ACC112 (cell line): Measurements from ENCODE around the gene SH3PXD2A.
A peak's percentile ranks its signal among the peaks of the same experiment; 100 is the strongest.

Source experiments
- H2AFZ ChIP-seq: fragments of 200-600 bp; sonication (generic); one replicate; pipeline ENCODE4 v1.6.0; 2017; ENCODE audit warnings: antibody characterized with exemption, low read length; ENCODE audit not compliant: unreplicated experiment
- H3K27ac ChIP-seq: fragments of 200-600 bp; sonication (generic); 2 replicates; pipeline ENCODE4 v1.5.1; 2014; ENCODE audit warnings: low read depth, mild to moderate bottlenecking, antibody characterized with exemption, low read length, moderate library complexity
- H3K27me3 ChIP-seq: fragments of 200-600 bp; sonication (generic); 2 replicates; pipeline ENCODE4 v1.6.1; 2014; ENCODE audit warnings: mild to moderate bottlenecking, antibody characterized with exemption, low read length, moderate library complexity, mixed read lengths; ENCODE audit not compliant: insufficient read depth
- H3K36me3 ChIP-seq: fragments of 200-600 bp; sonication (generic); 2 replicates; pipeline ENCODE4 v1.6.1; 2016; ENCODE audit warnings: mild to moderate bottlenecking, antibody characterized with exemption, low read length, moderate library complexity, mixed read lengths; ENCODE audit not compliant: insufficient read depth
- H3K4me1 ChIP-seq: fragments of 200-600 bp; sonication (generic); one replicate; pipeline ENCODE4 v1.6.1; 2016; ENCODE audit warnings: low read length, mixed read lengths; ENCODE audit not compliant: insufficient read depth, unreplicated experiment, control insufficient read depth
- H3K4me3 ChIP-seq: fragments of 200-600 bp; sonication (generic); 2 replicates; pipeline ENCODE4 v1.5.1; 2014; ENCODE audit warnings: mild to moderate bottlenecking, low read depth, low read length
- H3K79me2 ChIP-seq: fragments of 200-600 bp; sonication (generic); one replicate; pipeline ENCODE4 v1.6.0; 2016; ENCODE audit warnings: low read length; ENCODE audit not compliant: control insufficient read depth, unreplicated experiment, insufficient read depth

SH3PXD2A gene

DNA sequence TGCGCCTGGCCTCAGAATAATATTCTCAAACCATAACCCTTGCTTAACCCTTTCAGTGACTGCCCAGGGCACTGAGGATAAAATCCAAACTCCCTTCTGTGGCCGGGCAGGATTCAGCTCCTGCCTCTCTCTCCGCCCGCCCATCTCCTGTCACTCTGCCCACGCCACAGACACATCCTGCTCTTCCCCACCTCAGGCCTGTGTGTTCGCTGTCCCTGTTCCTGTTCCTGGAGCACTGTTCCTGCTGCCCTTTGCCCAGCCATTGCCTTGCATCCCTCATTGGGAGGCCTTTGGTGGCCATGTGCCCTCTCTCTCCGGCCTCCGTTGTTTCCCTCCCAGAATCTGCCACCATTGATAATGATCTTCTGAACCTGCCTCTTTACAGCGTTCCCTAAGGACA lies 108.8 kb downstream of the SH3PXD2A start:
- Histone ChIP-seq H3K4me3 (no peak overlapping the region), H3K4me1 (no peaks in the 10 kb centered on the region), H3K27me3 (no peaks in the 10 kb centered on the region), H3K36me3 (no peaks in the 10 kb centered on the region), H3K27ac (no peak overlapping the region), H2AFZ (no peak overlapping the region), H3K79me2 (no peaks in the 10 kb centered on the region)

DNA sequence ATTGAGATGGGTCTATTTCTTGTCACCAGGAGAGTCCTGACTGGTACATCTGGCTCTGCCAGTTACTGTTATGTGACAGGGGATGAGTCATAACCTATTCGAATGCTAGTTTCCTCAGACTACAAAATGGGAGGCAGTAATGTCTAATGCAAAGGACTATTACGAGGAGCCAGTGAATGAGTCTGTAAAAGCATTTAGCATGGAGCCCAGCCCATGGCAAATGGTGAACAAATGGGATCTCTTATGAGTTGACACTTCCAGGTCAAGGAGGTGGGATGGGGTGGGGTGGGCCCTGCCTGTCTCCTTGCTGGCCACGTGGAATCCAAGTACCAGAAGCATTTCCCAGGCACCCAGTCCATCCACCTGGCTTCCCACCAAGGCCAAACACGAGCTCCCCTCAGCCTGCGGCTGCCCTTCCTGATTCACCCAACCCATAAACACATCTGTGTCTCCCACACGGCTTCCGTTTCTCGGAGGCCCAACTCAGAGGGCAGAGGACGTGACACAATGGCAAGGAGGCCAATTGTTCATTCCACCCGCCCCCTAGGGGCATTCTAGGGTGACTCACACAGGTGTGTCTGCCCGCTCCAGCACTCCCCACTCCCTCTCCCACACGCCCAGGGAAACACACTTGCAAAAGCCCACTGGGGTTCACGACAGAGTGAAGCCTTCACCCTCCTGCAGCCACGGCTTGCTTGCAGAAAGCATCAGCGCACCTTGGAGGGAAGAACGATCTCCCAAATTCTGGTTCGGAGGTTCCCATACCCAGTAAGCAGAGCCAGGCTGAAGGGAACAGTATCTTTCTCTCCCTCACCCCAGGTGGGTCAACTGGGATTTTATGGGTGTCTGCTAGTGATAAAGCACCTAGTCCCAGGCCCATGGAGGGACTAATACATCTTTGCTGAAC lies 109.8 kb downstream of the SH3PXD2A start:
- no peaks in the 10 kb centered on the region for H3K4me1 ChIP-seq
- H3K27me3 ChIP-seq: no peaks in the 10 kb centered on the region
- no peaks in the 10 kb centered on the region for H3K79me2 ChIP-seq
- no peak overlapping the region for H3K4me3 ChIP-seq
- H3K36me3 ChIP-seq: no peaks in the 10 kb centered on the region
- no peak overlapping the region for H2AFZ ChIP-seq
- no peak overlapping the region for H3K27ac ChIP-seq

DNA sequence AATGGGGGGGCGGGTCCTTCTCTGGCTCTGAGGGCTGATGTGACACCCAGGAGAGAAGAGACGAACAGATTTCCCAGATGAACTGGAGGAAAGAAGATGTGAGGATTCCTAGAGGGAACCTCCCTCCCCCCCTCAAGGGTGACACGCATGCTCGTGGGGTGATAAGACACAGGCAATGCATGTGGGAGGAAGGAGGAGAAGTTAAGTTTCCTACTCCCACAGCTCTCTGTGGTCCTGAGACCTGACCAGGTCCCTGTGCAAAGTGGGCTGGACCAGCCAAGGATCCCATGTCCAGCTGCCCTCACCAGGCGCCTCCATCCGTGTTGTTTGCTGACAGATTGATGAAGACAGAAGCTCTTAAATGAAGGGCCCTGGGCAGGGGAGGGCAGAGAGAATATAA lies 112.6 kb downstream of the SH3PXD2A start:
- no peak overlapping the region for H3K27ac ChIP-seq
- H2AFZ ChIP-seq: no peak overlapping the region
- H3K36me3 ChIP-seq: no peaks in the 10 kb centered on the region
- no peak overlapping the region for H3K4me3 ChIP-seq
- H3K79me2 ChIP-seq: no peaks in the 10 kb centered on the region
- peaks cover 13% of the 10 kb centered on the region for H3K4me1 ChIP-seq
- no peaks in the 10 kb centered on the region for H3K27me3 ChIP-seq

DNA sequence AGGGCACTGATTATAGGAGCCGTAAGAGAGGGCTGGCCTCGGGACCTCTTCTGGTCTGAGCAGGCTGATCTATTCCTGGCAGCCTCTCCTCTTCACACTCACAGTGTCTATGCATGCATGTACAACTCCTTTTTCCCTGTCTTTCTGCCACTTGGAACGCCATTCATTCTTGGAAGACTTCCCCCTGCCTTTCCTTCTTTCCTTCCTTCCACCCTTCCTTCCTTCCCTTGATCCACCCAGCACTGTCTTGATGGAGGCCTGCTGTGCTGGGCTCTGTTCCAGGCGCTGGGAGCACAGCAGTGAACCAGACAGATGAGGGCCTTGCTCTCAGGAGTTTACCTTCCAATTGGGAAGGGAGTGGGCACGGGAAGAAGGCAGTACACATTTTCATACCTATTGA lies 114.8 kb downstream of the SH3PXD2A start:
- H3K27me3 ChIP-seq: no peaks in the 10 kb centered on the region

DNA sequence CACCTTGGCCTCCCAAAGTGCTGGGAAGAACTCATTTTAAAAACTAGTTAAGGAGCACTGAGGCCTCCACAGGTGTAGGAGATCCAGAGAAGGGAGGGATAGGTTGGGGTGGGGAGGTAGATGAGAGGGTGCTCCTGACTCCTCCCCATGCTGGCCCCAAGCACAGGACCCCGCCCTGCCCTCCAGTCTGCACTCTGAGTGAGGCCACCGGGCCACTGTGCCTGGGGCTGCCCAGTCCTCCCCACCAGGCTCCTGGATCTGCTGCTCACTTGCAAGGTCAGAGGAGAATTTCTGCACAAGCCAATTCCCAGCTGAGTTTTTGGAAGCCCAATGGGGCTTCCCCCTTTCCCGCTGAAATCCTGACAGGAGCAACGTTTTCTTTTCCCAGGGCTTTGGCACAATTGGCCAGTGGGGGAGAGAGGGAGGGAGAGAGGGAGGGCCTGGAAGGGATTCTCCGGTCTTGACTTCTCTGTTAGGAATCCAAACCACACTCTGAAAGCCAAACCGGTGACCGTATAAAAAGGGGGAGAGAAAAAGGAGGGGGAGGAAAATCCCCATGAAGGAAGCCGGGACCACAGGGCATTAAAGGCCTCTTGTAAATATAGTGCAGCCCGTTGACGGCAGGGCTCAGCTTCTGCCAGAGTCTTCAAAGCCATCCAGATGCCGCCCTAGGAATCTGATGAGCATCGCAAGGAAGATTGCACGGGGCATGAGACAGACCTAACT lies 116.2 kb downstream of the SH3PXD2A start:
- Histone ChIP-seq H3K27me3 (no peaks in the 10 kb centered on the region), H2AFZ (no peak overlapping the region), H3K4me3 (peak overlapping the region; percentile 10), H3K4me1 (peaks cover 13% of the 10 kb centered on the region), H3K27ac (no peak overlapping the region), H3K36me3 (no peaks in the 10 kb centered on the region), H3K79me2 (no peaks in the 10 kb centered on the region)

More for the DNA sequence above, 114.8 kb downstream of the SH3PXD2A start:
- Histone ChIP-seq H3K27ac (no peak overlapping the region), H2AFZ (no peak overlapping the region), H3K4me1 (peaks cover 13% of the 10 kb centered on the region), H3K4me3 (no peak overlapping the region), H3K36me3 (no peaks in the 10 kb centered on the region), H3K79me2 (no peaks in the 10 kb centered on the region)

DNA sequence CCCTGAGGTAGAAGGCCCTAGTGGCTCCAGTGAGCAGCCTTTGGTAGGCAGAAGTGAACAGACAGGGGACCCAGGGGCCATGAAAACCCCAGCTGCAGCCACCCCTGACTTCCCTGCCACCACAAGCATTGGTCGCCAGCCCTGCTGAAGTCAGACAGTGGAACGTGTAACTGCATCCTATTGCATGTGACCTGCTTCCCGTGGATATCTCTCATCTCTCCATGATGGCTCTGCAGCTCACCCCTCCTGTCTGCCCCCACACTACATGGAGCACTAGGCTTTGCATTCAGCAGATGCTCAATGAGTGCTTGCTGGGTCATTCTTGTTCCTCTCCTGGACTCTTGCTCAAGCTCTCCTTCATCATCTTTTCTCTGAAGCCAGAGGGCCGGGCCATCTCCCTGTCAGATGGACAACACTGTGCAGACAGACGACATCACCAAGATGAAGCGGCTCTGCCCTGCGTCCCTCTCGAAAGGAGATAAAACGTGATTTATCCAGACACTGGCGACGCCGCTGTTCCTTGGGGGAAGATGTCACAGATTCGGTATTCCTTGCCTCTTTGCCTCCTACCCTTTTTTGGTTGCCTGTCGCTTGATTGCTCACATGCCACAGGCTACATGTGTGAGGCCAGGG lies 117.5 kb downstream of the SH3PXD2A start:
- Histone ChIP-seq H3K79me2 (no peaks in the 10 kb centered on the region), H3K27ac (no peak overlapping the region), H3K4me1 (peaks cover 17% of the 10 kb centered on the region), H3K4me3 (no peak overlapping the region), H2AFZ (no peak overlapping the region), H3K36me3 (no peaks in the 10 kb centered on the region), H3K27me3 (no peaks in the 10 kb centered on the region)

DNA sequence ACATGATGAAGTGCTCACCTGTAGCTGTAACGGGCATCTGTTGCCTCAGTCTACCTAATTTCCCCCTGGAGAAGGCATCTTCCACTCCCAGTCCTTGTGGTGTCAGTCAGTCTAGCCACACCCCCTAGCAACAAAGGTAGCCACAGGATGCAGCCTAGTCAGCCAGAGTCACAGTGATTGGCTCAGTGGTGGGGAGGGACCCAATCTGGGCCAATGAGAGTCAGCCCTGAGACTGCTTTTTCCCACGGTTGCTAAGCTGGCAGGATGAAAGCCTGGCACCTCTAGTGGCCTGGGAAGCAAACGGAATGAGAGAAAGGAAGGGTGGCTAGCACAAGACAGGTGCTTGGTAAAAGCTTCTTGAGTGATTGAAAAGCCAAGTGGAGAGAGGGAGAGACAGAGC lies 118.6 kb downstream of the SH3PXD2A start:
- Histone ChIP-seq H3K27ac (no peak overlapping the region), H3K27me3 (no peaks in the 10 kb centered on the region), H3K36me3 (no peaks in the 10 kb centered on the region), H2AFZ (no peak overlapping the region), H3K79me2 (no peaks in the 10 kb centered on the region), H3K4me1 (peaks cover 17% of the 10 kb centered on the region), H3K4me3 (no peak overlapping the region)

DNA sequence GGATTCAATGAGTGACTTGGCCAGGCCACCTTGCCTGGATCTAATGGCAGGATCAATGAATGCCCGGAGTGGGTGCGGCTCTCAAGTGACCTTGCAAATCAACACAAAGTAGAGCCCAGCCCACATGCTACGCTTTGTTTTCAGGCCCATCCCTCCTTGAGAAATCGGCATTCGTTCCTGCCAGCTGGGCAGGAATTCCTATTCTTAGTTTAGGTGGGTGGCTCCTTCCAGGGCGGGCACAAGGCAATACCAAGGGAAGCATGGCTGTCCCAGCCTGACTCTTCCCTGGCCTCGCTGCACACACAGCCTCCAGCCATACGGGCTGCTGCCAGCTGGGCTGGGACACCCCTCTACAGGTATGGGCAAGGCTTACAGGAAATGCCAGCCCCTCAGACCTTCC lies 119.3 kb downstream of the SH3PXD2A start:
- H3K27me3 ChIP-seq: no peaks in the 10 kb centered on the region
- H3K4me3 ChIP-seq: no peak overlapping the region
- H3K79me2 ChIP-seq: no peaks in the 10 kb centered on the region
- no peaks in the 10 kb centered on the region for H3K36me3 ChIP-seq
- H3K4me1 ChIP-seq: peaks cover 17% of the 10 kb centered on the region
- H3K27ac ChIP-seq: no peak overlapping the region
- H2AFZ ChIP-seq: no peak overlapping the region

DNA sequence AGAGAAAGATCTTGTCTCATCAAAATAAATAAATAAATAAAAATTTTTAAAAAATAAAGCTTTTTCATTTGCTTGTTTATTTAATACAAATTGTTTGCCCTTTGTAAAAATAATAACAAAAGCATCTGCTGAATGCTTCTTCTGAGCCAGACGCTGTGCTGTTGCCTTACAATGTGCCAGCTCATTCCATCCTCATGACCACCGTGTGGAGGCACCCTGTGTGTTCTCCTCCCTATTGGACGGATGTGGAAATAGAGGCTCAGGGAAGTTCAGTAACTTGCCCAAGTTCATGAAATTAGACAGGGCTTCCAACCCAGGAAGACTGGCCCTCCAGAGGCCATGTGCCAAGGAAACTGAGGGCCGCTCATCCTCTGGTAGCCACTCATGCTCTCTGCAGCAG lies 120.6 kb downstream of the SH3PXD2A start:
- H3K4me3 ChIP-seq: no peak overlapping the region
- peaks cover 16% of the 10 kb centered on the region for H3K4me1 ChIP-seq
- H3K36me3 ChIP-seq: no peaks in the 10 kb centered on the region
- H3K27ac ChIP-seq: no peak overlapping the region
- no peaks in the 10 kb centered on the region for H3K27me3 ChIP-seq
- H2AFZ ChIP-seq: no peak overlapping the region
- no peaks in the 10 kb centered on the region for H3K79me2 ChIP-seq

DNA sequence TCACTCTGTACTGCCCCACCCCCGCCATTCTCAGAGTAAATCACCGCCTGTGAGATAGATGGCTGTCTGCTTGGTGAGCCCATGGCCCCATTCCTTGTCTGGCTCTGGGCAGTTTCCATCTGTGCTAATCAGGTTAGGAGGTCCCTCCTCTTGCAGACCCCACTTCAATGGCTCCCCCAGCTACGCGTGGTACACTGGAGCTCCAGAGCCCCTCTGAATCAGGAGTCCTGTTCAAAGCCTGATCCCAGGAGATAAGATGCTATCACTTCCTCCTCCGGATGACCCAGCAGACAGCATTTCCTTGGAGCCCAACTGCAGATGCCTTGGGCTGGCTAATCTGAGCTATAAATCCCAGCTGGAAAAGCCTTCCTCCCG lies 122.3 kb downstream of the SH3PXD2A start:
- Histone ChIP-seq H3K36me3 (no peaks in the 10 kb centered on the region), H3K27ac (no peak overlapping the region), H2AFZ (no peak overlapping the region), H3K4me3 (no peak overlapping the region), H3K79me2 (no peaks in the 10 kb centered on the region), H3K4me1 (peaks cover 4% of the 10 kb centered on the region), H3K27me3 (no peaks in the 10 kb centered on the region)
